GM19467 (cell line): Measurements from ENCODE around the gene STX5.
"Not testable (repeated sequence)": the region's sequence is repeated elsewhere in the genome, so short reads cannot be mapped to it uniquely, and the experiment has no call there.

Experiments used
- ATAC-seq: cut with Tn5 transposase; IDR thresholded peaks from one replicate; pipeline ENCODE4 v1.9.1; 2021; ENCODE audit warnings: mild to moderate bottlenecking, moderate library complexity; ENCODE audit not compliant: unreplicated experiment

Gene STX5, protein sequence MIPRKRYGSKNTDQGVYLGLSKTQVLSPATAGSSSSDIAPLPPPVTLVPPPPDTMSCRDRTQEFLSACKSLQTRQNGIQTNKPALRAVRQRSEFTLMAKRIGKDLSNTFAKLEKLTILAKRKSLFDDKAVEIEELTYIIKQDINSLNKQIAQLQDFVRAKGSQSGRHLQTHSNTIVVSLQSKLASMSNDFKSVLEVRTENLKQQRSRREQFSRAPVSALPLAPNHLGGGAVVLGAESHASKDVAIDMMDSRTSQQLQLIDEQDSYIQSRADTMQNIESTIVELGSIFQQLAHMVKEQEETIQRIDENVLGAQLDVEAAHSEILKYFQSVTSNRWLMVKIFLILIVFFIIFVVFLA

DNA sequence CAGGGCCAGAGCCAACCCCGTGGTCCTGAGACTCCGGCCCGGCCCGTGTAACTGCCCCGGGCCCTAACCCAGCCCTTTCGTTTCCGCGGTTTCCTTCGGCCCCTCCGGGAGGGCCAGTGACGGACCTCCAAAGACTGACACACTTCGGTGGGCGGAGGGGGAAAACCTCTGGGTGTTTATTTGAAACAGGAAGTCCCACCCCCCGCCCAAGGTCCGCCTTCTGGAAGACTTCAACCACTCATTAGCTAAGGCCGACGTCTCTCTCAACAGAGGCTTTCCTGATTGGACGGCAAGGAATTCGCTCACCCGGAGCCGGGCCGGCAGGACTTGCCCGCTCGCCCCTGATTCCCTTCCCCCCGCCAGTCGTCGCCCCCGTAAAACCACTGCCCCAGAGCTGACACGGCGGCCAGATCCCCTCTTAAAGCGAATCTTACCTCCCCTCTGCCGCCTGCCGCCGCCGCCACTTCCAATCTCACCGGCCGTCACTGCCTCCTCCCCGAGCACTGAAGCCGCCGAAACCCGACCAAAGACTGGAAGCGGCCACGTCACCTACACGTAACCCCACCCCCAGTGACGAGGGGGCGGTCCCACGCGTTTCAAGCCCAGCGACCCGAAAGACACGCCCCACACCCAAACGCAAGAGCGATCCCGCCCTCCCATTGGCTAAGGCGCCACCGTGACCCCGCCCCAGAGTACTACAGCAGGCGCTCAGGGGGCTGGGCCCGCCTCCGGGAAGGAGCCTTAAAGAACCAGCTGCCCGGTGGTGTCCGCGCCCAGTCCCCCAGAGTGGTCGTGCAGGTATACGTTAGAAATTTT, at the start of gene STX5:
Gene STX5 (minus strand): TSS at position 532 of the 816 bp plus-strand sequence. CDS start 808 bp downstream, outside the sequence.
- ATAC-seq = peak; percentile 76

DNA sequence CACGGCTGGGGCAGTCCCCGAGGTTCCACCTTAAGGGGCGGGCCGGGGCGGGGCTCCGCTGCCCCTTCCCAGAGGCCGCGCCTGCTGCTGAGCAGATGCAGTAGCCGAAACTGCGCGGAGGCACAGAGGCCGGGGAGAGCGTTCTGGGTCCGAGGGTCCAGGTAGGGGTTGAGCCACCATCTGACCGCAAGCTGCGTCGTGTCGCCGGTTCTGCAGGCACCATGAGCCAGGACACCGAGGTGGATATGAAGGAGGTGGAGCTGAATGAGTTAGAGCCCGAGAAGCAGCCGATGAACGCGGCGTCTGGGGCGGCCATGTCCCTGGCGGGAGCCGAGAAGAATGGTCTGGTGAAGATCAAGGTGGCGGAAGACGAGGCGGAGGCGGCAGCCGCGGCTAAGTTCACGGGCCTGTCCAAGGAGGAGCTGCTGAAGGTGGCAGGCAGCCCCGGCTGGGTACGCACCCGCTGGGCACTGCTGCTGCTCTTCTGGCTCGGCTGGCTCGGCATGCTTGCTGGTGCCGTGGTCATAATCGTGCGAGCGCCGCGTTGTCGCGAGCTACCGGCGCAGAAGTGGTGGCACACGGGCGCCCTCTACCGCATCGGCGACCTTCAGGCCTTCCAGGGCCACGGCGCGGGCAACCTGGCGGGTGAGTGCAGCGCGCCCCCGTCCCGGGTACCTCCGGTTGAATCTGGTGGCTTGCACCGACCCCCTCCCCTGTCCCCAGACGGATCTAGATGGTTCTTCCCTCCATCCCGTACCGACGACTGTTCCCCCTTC, 49.1 kb upstream of the STX5 start, which contains the start of gene SLC3A2:
Gene SLC3A2 (plus strand): TSS at position 94 of the 776 bp plus-strand sequence. CDS start 128 bp downstream, at position 222.
- peak; percentile 58 for ATAC-seq

DNA sequence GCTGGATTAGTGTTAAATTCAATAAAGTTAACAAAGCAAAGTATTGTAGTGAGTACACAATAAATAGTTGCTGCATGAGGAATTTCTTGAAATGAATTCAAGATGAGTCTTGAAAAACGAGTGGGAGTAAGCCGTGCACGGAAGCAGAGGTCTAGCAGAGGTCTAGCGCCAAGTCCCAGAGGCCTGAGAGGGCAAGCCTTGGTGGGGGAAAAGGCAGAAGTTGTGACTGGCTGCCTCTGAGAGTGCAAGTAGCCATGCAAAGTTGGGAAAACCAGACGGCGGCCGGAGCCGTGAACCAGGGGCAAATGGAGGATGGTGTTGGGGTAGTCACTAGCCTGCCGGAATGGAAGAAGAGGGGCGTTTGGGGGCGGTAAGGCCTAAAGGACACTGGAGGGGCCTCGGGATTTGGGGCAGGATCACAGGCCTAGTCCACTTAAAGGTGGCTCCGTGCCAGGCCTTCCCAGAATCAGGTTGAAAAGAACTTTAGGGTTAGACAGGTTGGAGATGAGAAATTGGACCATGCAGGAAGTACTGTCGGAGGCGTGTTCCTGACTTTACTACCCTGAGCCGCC, 48.5 kb upstream of the STX5 start:
- ATAC-seq = no peak

- ATAC-seq = no peak
Measured at GRCh38 chr11:62879235-62879978, 47.6 kb upstream of the STX5 start.

DNA sequence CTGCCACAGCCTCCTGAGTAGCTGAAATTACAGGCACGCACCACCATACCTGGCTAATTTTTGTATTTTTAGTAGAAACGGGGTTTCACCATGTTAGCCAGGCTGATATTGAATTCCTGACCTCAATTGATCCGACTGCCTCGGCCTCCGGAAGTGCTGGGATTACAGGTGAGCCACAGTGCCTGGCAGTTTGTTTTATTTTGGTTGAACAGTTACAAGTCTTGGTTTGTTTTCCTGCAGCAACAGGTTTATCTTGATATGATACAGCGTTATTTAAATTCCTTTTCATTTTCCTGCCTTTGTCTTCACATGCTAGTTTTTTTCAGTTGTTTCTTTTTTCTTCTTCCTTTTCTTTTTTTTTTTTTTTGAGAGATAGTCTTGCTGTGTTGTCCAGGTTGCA, 44.9 kb upstream of the STX5 start:
- no peak for ATAC-seq

DNA sequence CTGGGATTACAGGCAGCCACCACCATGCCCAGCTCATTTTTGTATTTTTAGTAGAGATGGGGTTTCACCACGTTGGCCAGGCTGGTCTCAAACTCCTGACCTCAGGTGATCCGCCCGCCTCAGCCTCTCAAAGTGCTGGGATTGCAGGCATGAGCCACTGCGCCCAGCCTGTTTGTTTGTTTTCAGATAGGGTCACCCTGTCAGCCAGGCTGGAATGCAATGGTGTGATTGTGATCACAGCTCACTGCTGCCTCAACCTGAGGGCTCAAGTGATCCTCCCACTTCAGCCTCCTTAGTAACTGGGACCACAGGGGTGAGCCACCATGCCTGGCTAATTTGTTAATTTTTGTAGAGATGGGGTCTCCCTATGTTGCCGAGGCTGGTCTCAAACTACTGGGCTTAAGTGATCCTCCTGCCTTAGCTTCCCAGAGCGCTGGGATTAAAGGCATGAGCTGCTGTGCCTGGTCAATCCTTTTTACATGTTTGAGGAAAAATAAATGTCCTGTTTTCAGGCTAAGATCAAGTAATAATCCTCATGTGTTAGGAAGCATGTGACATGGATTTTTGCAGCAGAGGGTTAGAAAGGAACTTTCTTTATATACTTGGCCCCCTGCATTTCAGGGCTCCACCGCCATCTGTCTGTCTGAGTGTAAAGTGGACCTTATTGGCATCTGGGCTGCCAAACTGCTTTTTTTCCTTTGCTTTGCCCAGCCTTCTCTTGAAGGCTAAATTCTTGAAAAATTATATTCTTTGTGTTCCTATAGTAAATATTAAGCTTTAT, 44.0 kb upstream of the STX5 start:
- ATAC-seq = no peak

DNA sequence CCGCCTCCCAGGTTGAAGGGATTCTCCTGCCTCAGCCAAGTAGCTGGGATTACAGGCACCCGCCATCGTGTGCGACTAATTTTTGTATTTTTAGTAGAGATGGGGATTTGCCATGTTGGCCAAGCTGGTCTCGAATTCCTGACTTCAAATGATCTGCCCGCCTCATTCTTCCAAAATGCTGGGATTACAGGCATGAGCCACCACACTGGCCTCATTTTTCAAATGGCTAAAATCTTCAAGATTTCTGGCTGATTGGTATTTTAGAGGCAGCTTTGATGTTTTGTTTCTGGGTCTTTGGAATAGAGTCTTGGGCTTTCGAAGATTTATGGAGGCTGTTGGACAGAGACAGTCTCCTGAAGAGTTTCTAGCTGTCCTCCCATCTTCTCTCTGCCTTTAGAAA, 43.0 kb upstream of the STX5 start:
- no peak for ATAC-seq

DNA sequence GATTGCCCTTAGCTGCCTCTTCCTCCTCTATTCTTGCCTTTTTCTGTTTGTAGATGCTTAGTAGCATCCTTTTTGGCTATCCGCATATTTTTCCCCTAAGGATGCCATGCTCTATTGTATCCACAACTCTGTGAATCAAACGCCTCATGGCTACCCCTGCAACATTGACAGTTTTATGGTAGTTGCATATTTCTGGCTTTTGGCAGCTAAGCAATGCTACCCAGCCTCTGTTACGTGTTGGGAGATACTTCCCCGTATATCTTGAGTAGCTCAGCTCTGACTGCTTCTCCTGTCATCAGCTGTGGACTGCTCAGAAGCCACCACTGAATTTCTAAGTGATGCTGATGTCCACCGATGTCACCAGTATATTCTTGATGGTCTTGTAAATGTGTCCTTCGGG, 33.8 kb upstream of the STX5 start:
- ATAC-seq = no peak

DNA sequence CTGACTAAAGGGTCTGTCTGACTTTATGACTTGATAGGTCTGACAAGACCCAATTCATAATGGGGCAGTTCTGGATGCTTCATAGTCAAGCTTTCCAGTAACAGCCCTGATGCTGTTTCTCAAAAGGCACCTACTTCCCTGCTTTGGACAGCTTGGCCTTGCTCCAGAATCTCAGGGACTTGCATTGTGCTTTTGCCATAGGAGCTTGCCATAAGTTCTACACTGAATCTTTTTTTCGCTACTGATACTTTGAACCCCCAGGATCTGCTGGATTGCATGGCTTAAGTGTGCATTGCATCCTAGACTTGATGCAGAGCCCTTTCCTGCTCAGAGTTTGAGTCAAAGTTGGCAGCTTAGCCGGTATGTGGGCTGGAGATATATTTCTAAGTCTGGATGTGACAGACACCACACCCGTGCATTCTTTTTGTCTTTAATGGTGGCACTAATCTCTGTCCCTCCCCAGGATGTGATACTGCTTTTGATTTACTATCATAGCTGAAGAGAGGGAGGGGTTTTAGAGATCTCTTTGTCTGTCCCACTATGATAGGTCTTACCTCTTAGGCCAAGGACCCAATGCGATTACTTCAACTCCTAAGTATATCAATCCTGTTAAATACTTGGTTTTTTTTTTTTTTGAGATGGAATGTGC, 32.0 kb upstream of the STX5 start:
- no peak for ATAC-seq

DNA sequence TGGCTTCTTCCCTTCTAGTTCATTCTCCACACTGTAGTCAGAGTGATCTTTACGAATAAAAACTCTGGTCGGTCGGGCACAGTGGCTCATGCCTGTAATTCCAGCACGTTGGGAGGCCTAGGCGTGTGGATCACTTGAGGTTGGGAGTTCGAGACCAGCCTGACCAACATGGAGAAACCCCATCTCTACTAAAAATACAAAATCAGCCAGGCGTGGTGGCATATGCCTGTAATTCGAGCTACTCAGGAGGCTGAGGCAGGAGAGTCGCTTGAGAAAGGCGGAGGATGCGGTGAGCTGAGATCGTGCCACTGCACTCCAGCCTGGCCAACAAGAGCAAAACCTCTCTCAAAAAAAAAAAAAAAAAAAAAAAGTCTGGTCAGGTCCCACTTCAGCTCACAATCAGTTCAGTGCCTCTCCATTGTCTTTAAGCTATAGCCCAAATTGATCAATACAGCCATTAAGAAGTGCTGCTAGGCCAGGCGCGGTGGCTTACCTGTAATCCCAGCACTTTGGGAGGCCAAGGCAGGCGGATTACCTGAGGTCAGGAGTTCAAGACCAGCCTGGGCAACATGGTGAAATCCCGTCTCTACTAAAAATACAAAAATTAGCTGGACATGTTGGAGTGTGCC, 29.8 kb upstream of the STX5 start:
- ATAC-seq = not testable (repeated sequence)

DNA sequence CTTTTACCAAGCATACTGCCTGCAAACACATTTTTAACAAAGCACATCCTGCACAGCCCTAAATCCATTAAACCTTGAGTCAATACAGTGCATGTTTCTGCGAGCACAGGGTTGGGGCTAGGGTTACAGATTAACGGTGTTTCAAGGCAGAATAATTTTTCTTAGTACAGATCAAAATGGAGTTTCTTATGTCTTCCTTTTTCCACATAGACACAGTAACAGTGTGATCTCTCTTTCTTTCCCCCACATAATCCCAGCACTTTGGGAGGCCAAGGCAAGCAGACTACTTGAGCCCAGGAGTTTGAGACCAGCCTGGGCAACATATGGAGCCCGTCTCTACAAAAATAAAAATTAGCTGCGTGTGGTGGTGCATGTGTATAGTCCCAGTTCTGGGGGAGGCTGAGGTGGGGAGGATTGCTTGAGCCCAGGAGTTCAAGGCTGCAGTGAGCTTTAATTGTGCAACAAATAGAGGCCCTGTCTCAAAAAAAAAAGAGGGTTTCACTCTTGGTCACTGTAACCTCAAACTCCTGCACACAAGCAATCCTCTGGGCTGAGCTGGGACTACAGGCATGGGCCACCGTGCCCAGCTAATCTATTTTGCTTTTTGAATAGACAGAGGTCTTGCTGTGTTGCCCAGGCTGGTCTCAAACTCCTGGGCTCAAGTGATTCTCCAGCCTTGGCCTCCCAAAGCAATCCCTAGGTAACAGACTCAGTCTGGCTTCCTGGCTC, 29.1 kb upstream of the STX5 start:
- ATAC-seq = no peak

- ATAC-seq = not testable (repeated sequence)
Measured at GRCh38 chr11:62859281-62859703, 27.4 kb upstream of the STX5 start.

DNA sequence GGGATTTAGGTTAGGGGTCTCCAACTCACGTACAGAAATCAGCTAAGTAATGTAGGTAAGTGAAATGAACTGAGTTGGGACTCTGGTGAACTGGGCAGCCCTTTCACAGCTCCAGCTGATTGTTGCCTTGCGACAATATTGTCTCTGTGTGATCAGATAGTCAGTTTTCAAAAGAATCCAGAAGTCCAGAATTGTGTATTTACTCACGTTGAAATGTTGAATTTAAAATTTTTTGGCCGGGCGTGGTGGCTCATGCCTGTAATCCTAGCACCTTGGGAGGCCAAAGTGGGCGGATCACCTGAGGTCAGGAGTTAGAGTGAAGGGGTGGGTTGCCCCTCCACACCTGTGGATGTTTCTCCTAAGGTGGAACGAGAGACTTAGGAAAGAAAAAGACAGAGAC, 26.4 kb upstream of the STX5 start:
- ATAC-seq = no peak

DNA sequence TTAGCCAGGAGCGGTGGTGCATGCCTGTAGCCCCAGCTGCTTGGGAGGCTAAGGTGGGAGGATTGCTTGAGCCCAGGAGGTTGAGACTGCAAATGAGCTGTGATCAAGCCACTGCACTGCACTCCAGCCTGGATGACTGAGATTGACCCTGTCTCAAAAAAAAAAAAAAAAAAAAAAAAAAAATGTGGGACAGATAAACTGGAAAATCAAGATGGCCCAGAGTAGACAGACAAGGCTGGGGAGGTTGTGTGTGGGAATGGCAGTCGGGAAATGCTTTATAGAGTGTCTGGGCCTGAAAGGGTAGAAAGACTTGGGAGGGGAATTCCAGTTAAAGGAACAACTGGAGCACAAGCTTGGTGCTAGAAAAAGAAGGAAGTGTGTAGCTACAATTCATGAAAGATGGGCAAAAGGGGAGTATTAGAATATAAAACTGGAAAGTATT, 25.7 kb upstream of the STX5 start:
- ATAC-seq = no peak

- no peak for ATAC-seq
Measured at GRCh38 chr11:62856333-62856895, 24.6 kb upstream of the STX5 start.

GRCh38 chr11:62855571-62856332, 23.9 kb upstream of the STX5 start:
- ATAC-seq = peak; percentile 84
